Stimulated activated CD8-positive, alpha-beta memory T cell treated with anti-CD3 and anti-CD28 coated beads, Interleukin-2, amount 100 ng/mL, for 1 hour (primary cell): ENCODE results near the gene TSKS.

ENCODE experiments used
- DNase-seq, 2 donors: peaks; one replicate each; pipeline ENCODE4 v3.0.0-alpha.2; 2020; ENCODE audit warnings: low read depth in 2 of 2

Gene TSKS

GRCh38 chr19:49793561-49793840, 30.4 kb upstream of the TSKS start:
- no peak for DNase-seq

DNA sequence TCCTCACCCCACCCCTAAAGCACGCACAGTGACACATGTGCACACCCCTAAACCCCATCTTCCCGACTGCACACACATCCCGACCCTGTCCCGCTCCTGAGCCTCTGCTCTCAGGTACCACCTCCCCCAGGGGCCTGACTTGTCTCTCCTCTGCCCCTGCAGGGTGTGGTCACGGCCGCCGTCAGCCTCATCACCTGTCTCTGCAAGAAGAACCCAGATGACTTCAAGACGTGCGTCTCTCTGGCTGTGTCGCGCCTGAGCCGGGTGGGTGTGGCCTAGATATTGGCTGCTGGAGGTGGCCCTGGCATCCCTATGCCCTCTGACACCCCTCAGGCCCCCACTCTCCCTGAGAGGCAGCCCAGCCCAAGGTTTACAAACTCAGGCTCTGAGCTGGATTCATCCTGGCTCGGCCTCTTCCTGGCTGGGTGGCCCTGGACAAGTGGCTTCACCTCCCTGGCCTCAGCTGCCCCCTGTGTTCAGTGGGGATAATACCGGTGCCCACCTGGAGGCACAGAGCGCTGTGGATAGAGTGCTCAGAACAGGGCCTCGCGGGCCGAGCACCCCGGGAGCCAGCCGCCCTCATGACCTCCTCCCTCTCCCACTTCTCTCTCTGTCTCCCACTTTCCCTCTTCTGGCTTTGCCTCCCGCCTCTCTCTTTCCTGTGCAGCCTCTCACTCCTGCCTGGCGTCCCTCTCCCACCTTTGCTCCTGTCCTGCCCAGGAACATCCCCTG, 29.9 kb upstream of the TSKS start:
- DNase-seq = no peak

DNA sequence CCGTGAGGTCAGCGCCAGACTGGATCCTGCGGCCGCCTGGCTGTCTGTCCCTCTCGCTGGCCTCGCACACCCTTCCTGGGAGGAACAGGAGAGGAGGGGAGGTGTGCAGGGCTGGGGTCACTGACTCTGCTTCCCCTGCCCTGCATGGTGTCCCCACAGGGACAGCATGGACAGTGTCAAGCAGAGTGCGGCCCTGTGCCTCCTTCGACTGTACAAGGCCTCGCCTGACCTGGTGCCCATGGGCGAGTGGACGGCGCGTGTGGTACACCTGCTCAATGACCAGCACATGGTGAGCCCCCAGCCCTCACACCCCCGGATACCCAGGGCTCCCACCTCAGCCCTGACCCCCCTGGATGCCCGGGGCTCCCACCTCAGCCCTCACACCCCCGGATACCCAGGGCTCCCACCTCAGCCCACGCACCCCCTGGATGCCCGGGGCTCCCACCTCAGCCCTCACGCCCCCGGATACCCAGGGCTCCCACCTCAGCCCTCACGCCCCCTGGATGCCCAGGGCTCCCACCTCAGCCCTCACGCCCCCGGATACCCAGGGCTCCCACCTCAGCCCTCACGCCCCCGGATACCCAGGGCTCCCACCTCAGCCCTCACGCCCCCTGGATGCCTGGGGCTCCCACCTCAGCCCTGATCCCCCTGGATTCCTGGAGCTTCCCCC, 28.8 kb upstream of the TSKS start:
- DNase-seq = no peak

GRCh38 chr19:49790866-49791265, 27.8 kb upstream of the TSKS start:
- DNase-seq = no peak

GRCh38 chr19:49788857-49789256, 25.8 kb upstream of the TSKS start:
- no peak for DNase-seq

DNA sequence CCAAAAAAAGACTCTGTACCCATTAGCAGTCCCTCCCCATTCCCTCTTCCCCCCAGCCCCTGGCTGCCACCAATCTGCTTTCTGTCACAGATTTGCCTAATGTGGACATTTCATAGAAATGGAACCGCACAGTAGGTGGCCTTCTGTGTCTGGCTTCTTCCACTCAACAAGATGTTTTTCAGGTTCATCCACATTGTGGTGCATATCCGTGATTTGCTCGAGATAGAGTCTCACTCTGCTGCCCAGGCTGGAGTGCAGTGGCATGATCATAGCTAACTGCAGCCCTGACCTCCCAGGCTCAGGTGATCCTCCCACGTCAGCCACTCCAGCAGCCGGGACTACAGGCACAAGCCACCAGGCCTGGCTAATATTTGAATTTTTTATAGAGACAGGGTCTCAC, 24.6 kb upstream of the TSKS start:
- no peak for DNase-seq

DNA sequence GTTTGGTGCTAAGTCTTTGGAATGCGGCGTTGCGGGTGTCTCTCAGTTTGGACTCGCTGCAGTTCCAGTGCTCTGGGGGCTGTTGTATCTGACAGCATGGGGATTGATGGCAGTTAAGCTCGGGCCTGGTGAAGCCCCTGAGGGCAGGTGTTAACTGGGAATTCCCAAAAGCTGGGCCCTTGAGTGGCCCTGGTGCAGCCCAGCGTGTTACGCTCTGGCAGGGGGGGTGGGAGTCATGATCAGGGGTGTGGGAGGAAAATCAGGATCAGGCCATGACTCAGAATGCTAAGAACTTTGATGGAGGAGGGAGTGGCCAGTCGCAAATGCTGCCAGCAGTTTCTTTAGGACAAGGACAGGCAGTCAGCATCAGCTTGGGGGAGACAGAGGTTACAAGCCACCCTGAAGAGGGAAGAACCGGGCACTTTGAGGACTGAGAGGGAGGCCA, 23.3 kb upstream of the TSKS start:
- DNase-seq = no peak

DNA sequence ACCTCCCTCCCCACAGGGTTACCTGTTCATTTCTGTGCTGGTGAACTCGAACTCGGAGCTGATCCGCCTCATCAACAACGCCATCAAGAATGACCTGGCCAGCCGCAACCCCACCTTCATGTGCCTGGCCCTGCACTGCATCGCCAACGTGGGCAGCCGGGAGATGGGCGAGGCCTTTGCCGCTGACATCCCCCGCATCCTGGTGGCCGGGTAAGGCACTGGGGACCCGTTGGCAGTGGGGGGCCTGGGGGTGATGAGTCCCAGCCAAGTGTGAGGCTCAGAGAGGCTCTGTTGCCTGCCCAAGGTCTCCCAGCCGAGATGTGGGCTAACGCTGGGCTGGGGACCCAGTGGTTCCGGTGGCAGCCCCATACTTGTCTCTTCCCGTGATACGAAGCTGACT, 19.4 kb upstream of the TSKS start:
- DNase-seq = no peak

GRCh38 chr19:49781394-49781793, 18.3 kb upstream of the TSKS start:
- no peak for DNase-seq

- DNase-seq = no peak
Measured at GRCh38 chr19:49780861-49781260, 17.8 kb upstream of the TSKS start.

DNA sequence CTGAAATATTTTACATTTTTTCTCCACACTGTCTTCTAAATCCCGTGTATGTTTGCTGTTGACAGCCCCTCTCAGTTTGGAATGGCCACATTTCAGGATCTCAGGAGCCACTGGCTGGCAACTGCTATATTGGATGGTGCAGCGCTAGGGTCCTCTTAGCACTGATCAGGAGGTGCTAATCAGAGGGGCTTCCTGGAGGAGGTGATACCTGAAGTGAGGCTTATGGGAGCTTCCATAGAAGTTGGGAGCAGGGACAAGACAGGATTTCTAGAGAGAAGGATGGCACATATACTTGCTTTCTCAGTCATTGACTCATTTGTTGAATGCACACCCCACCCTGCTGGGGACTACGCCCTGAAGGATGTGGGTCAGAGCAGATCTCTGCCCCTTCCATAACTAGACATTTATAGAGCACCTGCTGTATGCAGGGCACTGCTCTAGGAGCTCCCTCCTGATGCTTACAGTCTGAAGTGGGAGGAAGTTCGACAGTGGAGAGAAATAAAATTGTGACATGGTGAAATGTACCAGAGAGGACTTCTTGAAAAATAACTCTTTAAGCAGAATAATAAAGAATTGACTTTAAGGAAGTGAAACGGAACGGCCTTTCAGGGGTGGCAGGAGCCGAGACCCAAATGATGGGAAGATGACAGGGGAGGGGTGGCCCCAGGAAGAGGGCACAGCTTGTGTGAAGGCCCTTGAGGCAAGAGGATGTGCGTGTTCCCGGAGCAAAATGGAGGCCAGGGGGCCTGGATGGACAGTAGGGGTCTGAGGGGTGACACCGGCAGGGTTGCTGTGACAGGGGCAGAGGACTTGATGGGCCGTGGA, 16.8 kb upstream of the TSKS start:
- no peak for DNase-seq

DNA sequence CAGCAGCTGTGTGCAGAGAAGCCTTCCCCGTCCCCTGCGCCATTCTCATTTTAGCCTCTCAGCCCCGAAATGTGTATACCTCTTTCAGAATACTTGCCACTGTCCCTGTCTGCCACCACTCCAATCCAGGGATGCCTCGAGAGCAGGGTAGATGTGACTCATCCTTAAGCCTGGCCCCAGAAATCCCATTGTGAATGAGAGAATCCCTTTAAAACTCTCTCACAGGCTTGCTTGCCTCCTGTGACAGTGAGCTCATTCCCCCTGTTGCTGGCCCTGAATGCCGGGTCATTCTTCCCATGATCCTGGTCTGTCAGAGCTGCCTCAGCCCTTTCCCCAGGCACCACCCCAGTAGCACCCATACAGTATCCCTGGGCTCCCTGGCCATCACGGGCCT, 13.3 kb upstream of the TSKS start:
- DNase-seq = no peak

DNA sequence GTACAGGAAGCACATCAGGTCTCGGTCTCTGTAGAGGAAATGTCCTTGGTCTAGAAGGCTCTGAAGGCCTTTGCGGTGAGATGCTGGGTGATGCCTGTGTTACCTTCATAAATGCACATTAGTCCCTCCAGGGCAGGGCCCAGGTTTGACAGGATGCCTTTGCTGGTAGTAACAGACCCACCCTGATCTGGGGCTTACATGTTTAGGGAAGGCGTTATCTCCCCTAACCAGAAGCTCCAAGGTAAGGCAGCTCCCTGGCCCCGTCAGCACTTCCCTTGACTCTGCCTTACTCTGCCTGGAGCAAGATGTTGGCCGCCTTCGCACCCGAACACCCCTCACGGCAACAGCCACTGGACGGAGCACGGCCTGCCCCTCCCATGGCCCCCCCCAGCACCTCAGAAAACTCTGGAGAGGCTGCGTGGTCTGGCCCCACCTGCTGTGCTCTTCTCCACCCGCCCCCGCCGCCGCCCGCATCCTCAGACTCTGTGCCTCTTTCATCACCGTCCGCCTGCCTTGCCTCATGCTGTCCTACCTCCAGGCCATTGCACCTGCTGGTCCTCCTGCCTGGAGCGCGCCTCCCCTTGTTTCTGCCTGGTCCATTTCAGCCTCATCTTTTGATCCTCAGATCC, 12.8 kb upstream of the TSKS start:
- no peak for DNase-seq

DNA sequence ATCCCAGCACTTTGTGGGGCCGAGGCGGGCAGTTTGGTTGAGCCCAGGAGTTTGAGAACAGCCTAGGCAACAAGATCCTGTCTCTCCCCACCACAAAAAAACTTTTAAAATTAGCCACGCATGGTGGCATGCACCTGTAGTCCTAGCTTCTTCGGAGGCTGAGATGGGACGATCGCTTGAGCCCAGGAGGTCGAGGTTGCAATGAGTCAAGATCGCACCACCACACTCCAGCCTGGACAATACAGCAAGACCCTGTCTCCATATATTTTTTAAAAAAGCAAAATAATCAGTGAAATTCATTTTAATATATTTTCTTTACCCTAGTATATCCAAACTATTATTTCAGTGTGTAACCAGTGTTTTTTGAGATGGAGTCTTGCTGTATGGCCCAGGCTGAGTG, 11.9 kb upstream of the TSKS start:
- no peak for DNase-seq

- DNase-seq = no peak
Measured at GRCh38 chr19:49773663-49774350, 10.7 kb upstream of the TSKS start.

DNA sequence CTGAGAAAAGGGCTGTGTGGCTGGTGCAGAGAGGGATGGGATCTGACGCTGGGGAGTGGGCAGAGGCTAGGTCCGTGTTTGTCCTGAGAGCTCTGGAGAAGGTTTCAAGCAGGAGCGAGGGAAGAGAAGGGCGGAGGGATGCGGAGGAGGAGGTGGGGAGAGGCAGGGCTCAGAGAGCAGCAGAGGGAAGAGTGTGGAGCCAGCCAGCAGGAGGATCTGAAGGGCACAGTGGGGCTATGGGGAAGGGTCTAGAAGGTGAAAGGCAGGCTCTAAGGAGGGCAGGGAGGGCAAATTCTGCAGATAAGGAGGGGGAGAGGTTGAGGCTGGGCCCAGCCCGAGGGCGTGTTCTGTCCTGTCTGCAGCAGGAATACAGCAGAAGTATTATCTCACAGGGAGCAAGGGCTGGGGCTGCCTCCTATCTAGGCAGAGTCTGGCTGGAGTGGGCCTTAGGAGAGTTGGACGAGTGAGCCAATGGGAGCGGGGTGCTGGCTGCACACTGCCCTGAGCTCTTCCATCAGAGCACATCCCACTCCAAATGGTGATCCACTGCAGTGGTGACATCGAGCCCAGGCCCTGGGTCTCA, 9.8 kb upstream of the TSKS start:
- no peak for DNase-seq

- no peak for DNase-seq
Measured at GRCh38 chr19:49771674-49772139, 8.6 kb upstream of the TSKS start.

DNA sequence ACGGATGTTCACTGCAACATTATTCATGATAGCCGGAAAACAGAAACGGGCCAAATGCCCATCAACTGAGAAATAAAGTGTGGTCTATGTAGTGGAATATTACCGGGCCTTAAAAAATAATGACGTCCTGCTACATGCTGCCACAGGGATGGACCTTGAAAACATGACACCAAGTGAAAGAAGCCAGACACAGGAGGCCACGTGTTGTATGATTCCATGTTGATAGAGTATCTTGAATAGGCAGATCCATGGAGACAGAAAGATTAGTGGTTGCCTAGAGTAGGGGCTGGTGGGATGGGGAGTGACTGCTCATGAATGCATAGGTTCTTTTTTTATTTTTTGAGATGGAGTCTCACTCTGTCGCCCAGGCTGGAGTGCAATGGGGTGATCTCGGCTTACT, 7.4 kb upstream of the TSKS start:
- no peak for DNase-seq

- DNase-seq = no peak
Measured at GRCh38 chr19:49767967-49768581, 5.0 kb upstream of the TSKS start.

GRCh38 chr19:49767381-49767780, 4.3 kb upstream of the TSKS start:
- DNase-seq = no peak

- DNase-seq = peak in 1 of 2 donors; percentile 12
Measured at GRCh38 chr19:49766930-49767299, 3.8 kb upstream of the TSKS start, which contains the start of gene AP2A1. Gene AP2A1 (plus strand): TSS chr19:49767001. CDS start chr19:49767134, 133 bp downstream.
